H1 (cell line): ENCODE data around the gene PTGDS.

Experiments used
- BACH1 ChIP-seq: IDR thresholded peaks from 2 replicates; pipeline ENCODE4 v1.6.1; 2012; ENCODE audit warnings: low read length, improper control_type of control experiment
- BRCA1 ChIP-seq: IDR thresholded peaks from 2 replicates; pipeline ENCODE4 v1.6.1; 2012; ENCODE audit warnings: low read depth, low read length, improper control_type of control experiment
- CHD1 ChIP-seq: IDR thresholded peaks from 2 replicates; pipeline ENCODE4 v1.6.1; 2012; ENCODE audit warnings: low read depth, low read length, improper control_type of control experiment
- GTF2F1 ChIP-seq: IDR thresholded peaks from 2 replicates; pipeline ENCODE4 v1.6.1; 2012; ENCODE audit warnings: low read depth, low read length, improper control_type of control experiment, borderline replicate concordance
- SAP30 ChIP-seq: fragments of 300-600 bp; sonication (generic); IDR thresholded peaks from 2 replicates; pipeline ENCODE4 v1.7.1; 2012; ENCODE audit warnings: low read length, moderate library complexity, mild to moderate bottlenecking, inconsistent platforms; ENCODE audit not compliant: insufficient read depth, insufficient replicate concordance
- TAF1 ChIP-seq: IDR thresholded peaks from 2 replicates; pipeline ENCODE4 v1.6.1; 2011; ENCODE audit warnings: mild to moderate bottlenecking, low read depth, low read length
- TF ChIP-seq, protein P1 (sequence below), 3 experiments: IDR thresholded peaks; 1 replicate in 2 of 3; 2 replicates in 1 of 3; pipeline versions ENCODE4 v1.5.1 to v1.6.1; 2011; ENCODE audit warnings: low read length in 3 of 3, mild to moderate bottlenecking in 3 of 3, inconsistent platforms in 2 of 3, low read depth in 1 of 3, moderate library complexity in 1 of 3; ENCODE audit not compliant: insufficient read depth in 1 of 3; ENCODE audit errors: control extremely low read depth in 1 of 3

DNA sequence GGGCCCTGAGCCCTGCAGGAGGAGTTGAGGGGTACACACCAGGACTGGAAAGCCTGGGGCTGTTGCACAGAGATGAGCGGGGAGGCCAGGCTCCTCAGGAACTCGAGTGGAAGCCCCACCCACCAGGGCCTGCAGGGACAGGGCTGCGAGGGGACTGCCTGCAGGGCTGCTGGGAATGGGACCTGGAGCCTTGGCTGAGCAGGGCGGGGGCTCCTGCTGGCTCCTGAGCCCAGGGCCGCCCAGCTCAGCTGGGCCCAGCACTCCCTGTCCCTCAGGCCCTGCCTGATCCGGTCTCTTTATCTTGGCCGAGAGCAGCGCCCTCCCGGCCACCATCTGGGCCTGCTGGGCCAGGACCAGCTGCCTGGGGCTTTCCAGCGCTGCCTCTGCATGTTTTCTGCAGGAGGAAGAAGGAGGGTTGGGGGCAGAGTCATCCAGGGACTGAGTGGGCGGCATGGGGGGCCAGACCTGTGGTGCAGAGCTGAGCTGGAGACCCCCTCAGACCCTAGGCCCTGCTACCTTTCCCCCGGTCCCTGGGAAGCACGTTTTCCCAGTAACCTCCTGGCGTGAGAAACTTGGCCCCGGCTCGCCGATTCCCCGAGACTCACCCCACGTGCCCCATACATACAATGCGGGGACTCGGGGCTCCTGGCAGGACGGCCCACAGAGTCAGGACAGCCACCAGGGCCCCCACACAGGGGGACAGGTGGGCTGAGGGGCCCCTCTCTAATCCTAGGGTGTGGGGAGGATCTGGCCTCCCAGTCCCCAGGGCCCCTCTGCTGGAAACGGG, 15.8 kb upstream of the PTGDS start:
- TF ChIP-seq, protein P1, sequence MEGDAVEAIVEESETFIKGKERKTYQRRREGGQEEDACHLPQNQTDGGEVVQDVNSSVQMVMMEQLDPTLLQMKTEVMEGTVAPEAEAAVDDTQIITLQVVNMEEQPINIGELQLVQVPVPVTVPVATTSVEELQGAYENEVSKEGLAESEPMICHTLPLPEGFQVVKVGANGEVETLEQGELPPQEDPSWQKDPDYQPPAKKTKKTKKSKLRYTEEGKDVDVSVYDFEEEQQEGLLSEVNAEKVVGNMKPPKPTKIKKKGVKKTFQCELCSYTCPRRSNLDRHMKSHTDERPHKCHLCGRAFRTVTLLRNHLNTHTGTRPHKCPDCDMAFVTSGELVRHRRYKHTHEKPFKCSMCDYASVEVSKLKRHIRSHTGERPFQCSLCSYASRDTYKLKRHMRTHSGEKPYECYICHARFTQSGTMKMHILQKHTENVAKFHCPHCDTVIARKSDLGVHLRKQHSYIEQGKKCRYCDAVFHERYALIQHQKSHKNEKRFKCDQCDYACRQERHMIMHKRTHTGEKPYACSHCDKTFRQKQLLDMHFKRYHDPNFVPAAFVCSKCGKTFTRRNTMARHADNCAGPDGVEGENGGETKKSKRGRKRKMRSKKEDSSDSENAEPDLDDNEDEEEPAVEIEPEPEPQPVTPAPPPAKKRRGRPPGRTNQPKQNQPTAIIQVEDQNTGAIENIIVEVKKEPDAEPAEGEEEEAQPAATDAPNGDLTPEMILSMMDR (IDR thresholded peaks at IDR 0.05; ENCODE audit: control extremely low read depth in 1 of 3, insufficient read depth in 1 of 3, low read depth in 1 of 3, low read length in 3 of 3), result no peak
- TF ChIP-seq CHD1 (no peak), GTF2F1 (no peak), SAP30 (no peak), TAF1 (no peak), BRCA1 (no peak), BACH1 (no peak)
